GM23338 (cell line): ENCODE measurements around the gene REEP6. TPM values are rescaled to one million over a fixed set of nuclear protein-coding genes. Genes with fewer than 3 reads are reported as not detected.

Experiments
- ATAC-seq: fragments of 200-7000 bp; cut with Tn5 transposase; 3 replicates; pipeline ENCODE4 v1.9.1; 2020
- DNase-seq: peaks from one replicate; pipeline ENCODE4 v3.0.0-alpha.2; 2015; ENCODE audit warnings: low spot score
- H2AFZ ChIP-seq: fragments of 200-600 bp; sonication (generic); 2 replicates; pipeline ENCODE4 v1.8.0; 2016; ENCODE audit warnings: antibody characterized with exemption, mild to moderate bottlenecking, moderate library complexity
- H3F3A ChIP-seq: fragments of 200-600 bp; sonication (generic); replicated peaks from 2 replicates; pipeline ENCODE4 v1.8.0; 2017; ENCODE audit warnings: antibody characterized with exemption, mixed run types, low read depth
- H3K27ac ChIP-seq: fragments of 200-600 bp; sonication (generic); 2 replicates; pipeline ENCODE4 v1.6.1; 2016; ENCODE audit warnings: low read depth
- H3K27me3 ChIP-seq: fragments of 200-600 bp; sonication (generic); 2 replicates; pipeline ENCODE4 v1.8.0; 2016; ENCODE audit warnings: mild to moderate bottlenecking, mixed run types, moderate library complexity; ENCODE audit not compliant: insufficient read depth
- H3K36me3 ChIP-seq: fragments of 200-600 bp; sonication (generic); 2 replicates; pipeline ENCODE4 v1.8.0; 2016; ENCODE audit warnings: mild to moderate bottlenecking; ENCODE audit not compliant: insufficient read depth
- H3K4me1 ChIP-seq: fragments of 200-600 bp; sonication (generic); 2 replicates; pipeline ENCODE4 v1.8.0; 2016; ENCODE audit warnings: mild to moderate bottlenecking, moderate library complexity; ENCODE audit not compliant: insufficient read depth
- H3K4me2 ChIP-seq: fragments of 200-600 bp; sonication (generic); 2 replicates; pipeline ENCODE4 v1.7.1; 2017; ENCODE audit warnings: mixed run types
- H3K4me3 ChIP-seq: fragments of 200-600 bp; sonication (generic); 2 replicates; pipeline ENCODE4 v1.6.1; 2016; ENCODE audit warnings: mixed run types
- H3K79me2 ChIP-seq: fragments of 200-600 bp; sonication (generic); replicated peaks from 2 replicates; pipeline ENCODE4 v1.8.0; 2017; ENCODE audit warnings: mild to moderate bottlenecking; ENCODE audit not compliant: insufficient read depth
- H3K9me2 ChIP-seq: fragments of 200-600 bp; sonication (generic); 2 replicates; pipeline ENCODE4 v1.8.0; 2017; ENCODE audit not compliant: insufficient read depth
- H4K20me1 ChIP-seq: fragments of 200-600 bp; sonication (generic); replicated peaks from 2 replicates; pipeline ENCODE4 v1.8.0; 2017; ENCODE audit warnings: mild to moderate bottlenecking; ENCODE audit not compliant: insufficient read depth
- H3K27ac Mint-ChIP-seq: 2 replicates; pipeline ENCODE4 v1.8.0; 2020; ENCODE audit warnings: inconsistent platforms, mild to moderate bottlenecking, moderate library complexity, mixed read lengths
- H3K27me3 Mint-ChIP-seq: 3 replicates; pipeline ENCODE4 v1.8.0; 2022; ENCODE audit warnings: low read depth, mild to moderate bottlenecking, moderate library complexity, mixed read lengths, inconsistent platforms; ENCODE audit not compliant: insufficient read depth, poor library complexity
- H3K36me3 Mint-ChIP-seq: 3 replicates; pipeline ENCODE4 v1.8.0; 2021; ENCODE audit warnings: low read depth, mild to moderate bottlenecking, inconsistent platforms, moderate library complexity, mixed read lengths
- H3K4me1 Mint-ChIP-seq: 3 replicates; pipeline ENCODE4 v1.8.0; 2020; ENCODE audit warnings: mild to moderate bottlenecking, inconsistent platforms, mixed read lengths
- H3K4me3 Mint-ChIP-seq: 3 replicates; pipeline ENCODE4 v1.8.0; 2021; ENCODE audit warnings: moderate library complexity, mild to moderate bottlenecking, inconsistent platforms, mixed read lengths
- H3K9me3 Mint-ChIP-seq: 3 replicates; pipeline ENCODE4 v1.8.0; 2020; ENCODE audit warnings: moderate library complexity, mild to moderate bottlenecking, inconsistent platforms, mixed read lengths
- CREB1 ChIP-seq: fragments of 250-450 bp; sonication (Bioruptor Pico); IDR thresholded peaks from 2 replicates; pipeline ENCODE4 v1.5.0; 2020; ENCODE audit warnings: low read depth, mild to moderate bottlenecking, moderate library complexity
- EZH2 ChIP-seq: fragments of 200-600 bp; sonication (generic); IDR thresholded peaks from one replicate; pipeline ENCODE4 v1.8.0; 2017; ENCODE audit warnings: antibody characterized with exemption, mild to moderate bottlenecking, low read depth; ENCODE audit not compliant: unreplicated experiment
- JUNB ChIP-seq: IDR thresholded peaks from one replicate; pipeline ENCODE4 v1.6.1; 2016; ENCODE audit warnings: antibody characterized with exemption; ENCODE audit not compliant: unreplicated experiment
- POLR2AphosphoS5 ChIP-seq: IDR thresholded peaks from 2 replicates; pipeline ENCODE4 v1.6.1; 2016; ENCODE audit warnings: antibody characterized with exemption, low read depth
- REST ChIP-seq: IDR thresholded peaks from one replicate; pipeline ENCODE4 v1.6.1; 2018; ENCODE audit warnings: antibody characterized with exemption; ENCODE audit not compliant: unreplicated experiment
- STAT1 ChIP-seq: IDR thresholded peaks from one replicate; pipeline ENCODE4 v1.6.1; 2016; ENCODE audit warnings: antibody characterized with exemption; ENCODE audit not compliant: unreplicated experiment
- ZNF114 ChIP-seq: fragments of 250-450 bp; sonication (Bioruptor Pico); IDR thresholded peaks from 2 replicates; pipeline ENCODE4 v1.5.0; 2020; ENCODE audit warnings: mild to moderate bottlenecking, moderate library complexity
- ZNF331 ChIP-seq: fragments of 250-450 bp; sonication (Bioruptor Pico); IDR thresholded peaks from 2 replicates; pipeline ENCODE4 v1.5.0; 2020; ENCODE audit warnings: low read depth, mild to moderate bottlenecking, moderate library complexity
- ZNF462 ChIP-seq: fragments of 250-450 bp; sonication (Bioruptor Pico); IDR thresholded peaks from 2 replicates; pipeline ENCODE4 v1.5.0; 2020; ENCODE audit warnings: mild to moderate bottlenecking, moderate library complexity
- polyA plus RNA-seq: library from polyadenylated mRNA; unstranded; fragments of >200 nt; fragmentation: Nextera tagmentation; extraction: Ambion mirVana; gene quantifications from 2 replicates; pipeline ENCODE4 v1.2.1, GENCODE V29; 2016
- total RNA-seq: library from RNA; depleted of rRNA; stranded (reverse); fragments of >200 nt; shearing (Covaris generic); gene quantifications from 2 replicates; pipeline ENCODE4 v1.2.3, GENCODE V29; 2014

REEP6 gene
- total and polyA plus RNA-seq, 2 experiments from 2014 or later = 15.2 to 20.0 TPM

GRCh38 chr19:1446713-1447481 is 44.1 kb upstream of the REEP6 start:
- Mint-ChIP-seq H3K4me1 (peaks cover 35% of the 10 kb centered on the region), H3K27ac (no peak overlapping the region), H3K36me3 (peaks cover 12% of the 10 kb centered on the region), H3K27me3 (peaks cover 59% of the 10 kb centered on the region), H3K4me3 (peak overlapping the region; percentile 60), H3K9me3 (no peaks in the 10 kb centered on the region; the same call in 2 of the 3 replicates)
- no peak for ATAC-seq
- peak overlapping the region; percentile 78 for H3K4me2 ChIP-seq
- no peaks in the 10 kb centered on the region for H3K9me2 ChIP-seq
- H3K36me3 ChIP-seq = no peaks in the 10 kb centered on the region
- peaks cover 45% of the 10 kb centered on the region for H3K27me3 ChIP-seq
- H3F3A ChIP-seq = peaks cover 44% of the 10 kb centered on the region
- no peak for TF ChIP-seq ZNF331 (CRISPR knock-in tag)
- TF ChIP-seq CREB1 (CRISPR knock-in tag) = peak; percentile 20; the same call in 1 of the 2 replicates
- TF ChIP-seq ZNF462 (CRISPR knock-in tag) = no peak
- TF ChIP-seq REST = peak; percentile 99
- no peak for TF ChIP-seq POLR2AphosphoS5
- TF ChIP-seq JUNB = no peak
- no peak for TF ChIP-seq EZH2
- TF ChIP-seq STAT1 = no peak
- TF ChIP-seq ZNF114 = no peak
- peaks cover 24% of the 10 kb centered on the region; the same call in 1 of the 2 replicates for H3K4me1 ChIP-seq
- H3K4me3 ChIP-seq = peak overlapping the region; percentile 83
- peaks cover 7% of the 10 kb centered on the region; the same call in 1 of the 2 replicates for H4K20me1 ChIP-seq
- no peak overlapping the region for H2AFZ ChIP-seq
- DNase-seq = peak; percentile 68
- H3K27ac ChIP-seq = no peak overlapping the region
- 0 out of 2 replicates have a peak, but pooled peaks cover 3% of the 10 kb centered on the region for H3K79me2 ChIP-seq
